Immature natural killer cell (primary cell): ENCODE data around the gene JADE2. TPM values are rescaled to one million over a fixed set of nuclear protein-coding genes. Genes with fewer than 3 reads are reported as not detected.
"Not testable (repeated sequence)": the region's sequence is repeated elsewhere in the genome, so short reads cannot be mapped to it uniquely, and the experiment has no call there.

Experiments
- DNase-seq, 3 donors: peaks; one replicate each; pipeline ENCODE4 v3.0.0; 2022; ENCODE audit warnings: mixed read lengths in 1 of 3
- H3K27ac Mint-ChIP-seq, 6 donors: one replicate each; pipeline ENCODE4 v1.8.0; 2020; ENCODE audit warnings: mixed read lengths in 6 of 6, mild to moderate bottlenecking in 5 of 6, inconsistent platforms in 4 of 6, moderate library complexity in 3 of 6
- H3K27me3 Mint-ChIP-seq, 3 donors: one replicate each; pipeline ENCODE4 v1.8.0; 2020 to 2021; ENCODE audit warnings: low read depth in 3 of 3, mild to moderate bottlenecking in 3 of 3, mixed read lengths in 3 of 3, moderate library complexity in 3 of 3, inconsistent platforms in 1 of 3
- H3K36me3 Mint-ChIP-seq, 3 donors: one replicate each; pipeline ENCODE4 v1.8.0; 2020; ENCODE audit warnings: mixed read lengths in 3 of 3, inconsistent platforms in 2 of 3, mild to moderate bottlenecking in 2 of 3
- H3K4me1 Mint-ChIP-seq, 2 donors: one replicate each; pipeline ENCODE4 v1.8.0; 2020; ENCODE audit warnings: inconsistent platforms in 2 of 2, mild to moderate bottlenecking in 2 of 2, mixed read lengths in 2 of 2, moderate library complexity in 1 of 2
- H3K4me3 Mint-ChIP-seq, 5 donors: one replicate each; pipeline ENCODE4 v1.8.0; 2020; ENCODE audit warnings: mild to moderate bottlenecking in 5 of 5, mixed read lengths in 5 of 5, inconsistent platforms in 3 of 5, moderate library complexity in 3 of 5
- H3K9me3 Mint-ChIP-seq, 6 donors: one replicate each; pipeline ENCODE4 v1.8.0; 2020; ENCODE audit warnings: mild to moderate bottlenecking in 6 of 6, mixed read lengths in 6 of 6, inconsistent platforms in 4 of 6, moderate library complexity in 3 of 6
- polyA plus RNA-seq, 3 donors: library from polyadenylated mRNA; unstranded; fragments of 300-500 nt; fragmentation: Illumina TruSeq; gene quantifications; one replicate each; pipeline ENCODE4 v1.2.3, GENCODE V29; 2021

The JADE2 gene
- polyA plus RNA-seq, 3 donors from 2014 or later: 10.1 to 48.9 (median 23.0) TPM

DNA sequence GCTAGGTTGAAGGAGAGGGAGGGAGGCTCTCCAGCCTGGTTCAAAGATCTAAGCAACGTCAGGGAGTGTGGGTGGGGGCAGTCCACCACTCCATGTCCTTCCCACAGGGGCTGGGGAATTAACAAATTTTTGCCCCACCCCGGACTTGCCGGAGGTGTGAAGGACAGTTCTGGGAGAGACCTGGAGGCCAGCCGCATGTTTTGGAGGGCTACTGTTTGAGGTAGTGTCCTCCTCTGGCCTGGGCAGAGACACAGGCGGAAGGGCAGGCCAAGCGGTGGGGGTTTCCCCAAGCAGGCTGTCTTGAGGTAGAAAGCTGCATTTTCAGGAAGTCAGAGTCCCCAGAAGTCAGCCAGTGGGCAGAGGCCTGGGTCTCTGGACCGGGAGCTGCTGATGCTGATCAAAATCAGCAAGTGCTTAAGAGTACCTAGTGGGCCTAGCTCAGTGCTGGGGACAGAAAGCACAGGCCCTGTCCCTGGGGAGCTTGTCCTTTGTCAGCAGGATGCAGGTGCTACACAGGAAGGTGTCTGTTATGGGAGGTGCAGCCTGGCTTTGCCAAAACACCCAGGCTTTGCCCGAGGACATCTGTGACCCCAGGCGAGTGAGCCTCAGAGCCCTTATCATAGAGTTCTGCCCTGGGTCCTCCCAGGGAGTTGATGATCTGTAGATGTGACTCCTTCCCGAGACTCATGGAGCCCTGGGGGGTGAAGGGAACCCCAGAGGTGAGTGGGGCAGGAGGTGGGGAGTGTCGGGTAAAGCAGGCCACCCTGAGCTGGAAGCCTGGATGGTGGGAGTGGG, 18.5 kb downstream of the JADE2 start:
- peaks cover 47 to 50% of the 10 kb centered on the region in 2 donors for H3K4me1 Mint-ChIP-seq
- H3K4me3 Mint-ChIP-seq: peak overlapping the region; percentile 40 to 82 (median 64)
- H3K36me3 Mint-ChIP-seq: peaks cover 0 to 7% (median 6%) of the 10 kb centered on the region in 3 donors
- H3K9me3 Mint-ChIP-seq: no peaks in the 10 kb centered on the region
- H3K27ac Mint-ChIP-seq: peak overlapping the region; percentile 57 to 95 (median 90)
- peaks cover 0 to 3% (median 2%) of the 10 kb centered on the region in 3 donors for H3K27me3 Mint-ChIP-seq
- peak; percentile 24 to 43 (median 38) for DNase-seq

DNA sequence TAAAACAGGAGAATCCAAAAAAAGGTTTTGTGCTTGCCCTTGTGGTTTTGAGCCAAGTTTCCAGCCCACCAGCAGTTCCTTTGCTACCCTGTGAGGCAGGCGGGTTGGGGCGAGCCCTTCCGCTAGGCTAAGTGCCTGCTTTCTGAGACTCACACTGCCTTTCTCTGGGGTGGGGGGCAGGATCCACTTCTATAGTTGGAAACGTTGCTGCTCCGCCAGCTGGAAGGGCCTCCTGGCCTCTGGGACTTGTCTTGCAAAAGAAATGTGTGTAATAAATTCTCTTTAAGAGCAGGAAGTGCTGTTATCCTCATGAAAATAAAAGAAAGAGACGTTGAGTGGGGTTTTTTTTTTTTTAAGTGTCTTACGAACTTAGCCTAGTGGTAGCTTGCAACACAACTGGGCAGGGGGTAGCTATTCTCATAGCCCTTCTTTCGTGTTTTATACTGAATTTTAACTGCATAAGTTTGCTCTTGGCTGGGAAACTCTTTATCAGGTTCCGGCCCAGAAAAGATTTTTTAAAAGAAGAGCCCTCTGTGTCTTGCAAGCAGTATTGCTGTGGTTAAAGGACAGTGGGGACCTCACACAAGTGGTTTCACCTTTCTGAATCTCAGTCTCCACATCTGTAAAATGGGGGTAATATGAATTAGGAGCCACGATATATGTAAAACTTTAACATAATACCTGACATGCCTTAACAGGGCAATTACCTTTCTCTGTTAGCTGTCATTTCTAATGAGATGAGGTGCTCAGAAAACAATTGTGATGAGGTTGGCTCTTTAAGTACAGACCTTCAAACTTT, 19.8 kb downstream of the JADE2 start:
- Mint-ChIP-seq H3K9me3 (no peaks in the 10 kb centered on the region), H3K4me1 (peaks cover 50 to 58% of the 10 kb centered on the region in 2 donors), H3K36me3 (peaks cover 0 to 7% (median 4%) of the 10 kb centered on the region in 3 donors), H3K4me3 (peak overlapping the region; percentile 53 to 82 (median 69)), H3K27ac (peak overlapping the region; percentile 57 to 95 (median 90)), H3K27me3 (peaks cover 0 to 3% (median 2%) of the 10 kb centered on the region in 3 donors)
- DNase-seq: peak in 2 of 3 donors; percentile 28 to 40

- DNase-seq: no peak
- Mint-ChIP-seq H3K4me1 (peaks cover 57 to 75% of the 10 kb centered on the region in 2 donors), H3K36me3 (peaks cover 4 to 6% (median 4%) of the 10 kb centered on the region in 3 donors), H3K4me3 (no peak overlapping the region), H3K27me3 (peaks cover 0 to 3% (median 0%) of the 10 kb centered on the region in 3 donors), H3K27ac (peak overlapping the region; percentile 12 to 55 (median 39)), H3K9me3 (no peaks in the 10 kb centered on the region)
Measured at GRCh38 chr5:134547066-134547465, 21.6 kb downstream of the JADE2 start.

GRCh38 chr5:134547579-134547978, 22.1 kb downstream of the JADE2 start:
- no peak for DNase-seq
- H3K4me3 Mint-ChIP-seq: no peak overlapping the region
- no peaks in the 10 kb centered on the region for H3K9me3 Mint-ChIP-seq
- peaks cover 56 to 79% of the 10 kb centered on the region in 2 donors for H3K4me1 Mint-ChIP-seq
- peaks cover 0 to 3% (median 0%) of the 10 kb centered on the region in 3 donors for H3K27me3 Mint-ChIP-seq
- H3K36me3 Mint-ChIP-seq: peaks cover 4 to 6% (median 4%) of the 10 kb centered on the region in 3 donors
- peak overlapping the region in 2 of 6 donors; percentile 40 for H3K27ac Mint-ChIP-seq

GRCh38 chr5:134547999-134548658, 22.7 kb downstream of the JADE2 start:
- no peak for DNase-seq
- no peaks in the 10 kb centered on the region for H3K9me3 Mint-ChIP-seq
- H3K4me3 Mint-ChIP-seq: no peak overlapping the region
- H3K27ac Mint-ChIP-seq: peak overlapping the region in 1 of 6 donors; percentile 40
- H3K27me3 Mint-ChIP-seq: peaks cover 0 to 3% (median 0%) of the 10 kb centered on the region in 3 donors
- peaks cover 56 to 79% of the 10 kb centered on the region in 2 donors for H3K4me1 Mint-ChIP-seq
- peaks cover 4 to 6% (median 4%) of the 10 kb centered on the region in 3 donors for H3K36me3 Mint-ChIP-seq

GRCh38 chr5:134549714-134550113, 24.2 kb downstream of the JADE2 start:
- Mint-ChIP-seq H3K4me3 (no peak overlapping the region), H3K4me1 (peaks cover 51 to 75% of the 10 kb centered on the region in 2 donors), H3K36me3 (peaks cover 4 to 13% (median 4%) of the 10 kb centered on the region in 3 donors), H3K27ac (peak overlapping the region in 4 of 6 donors; percentile 12 to 73 (median 44)), H3K9me3 (no peaks in the 10 kb centered on the region), H3K27me3 (peaks cover 0 to 3% (median 0%) of the 10 kb centered on the region in 3 donors)
- DNase-seq: no peak

GRCh38 chr5:134550271-134551214, 25.1 kb downstream of the JADE2 start:
- Mint-ChIP-seq H3K27ac (peak overlapping the region in 5 of 6 donors; percentile 30 to 84 (median 57)), H3K4me3 (no peak overlapping the region), H3K36me3 (peaks cover 4 to 13% (median 4%) of the 10 kb centered on the region in 3 donors), H3K27me3 (peaks cover 0 to 4% (median 3%) of the 10 kb centered on the region in 3 donors), H3K9me3 (no peaks in the 10 kb centered on the region), H3K4me1 (peaks cover 51 to 75% of the 10 kb centered on the region in 2 donors)
- no peak for DNase-seq

DNA sequence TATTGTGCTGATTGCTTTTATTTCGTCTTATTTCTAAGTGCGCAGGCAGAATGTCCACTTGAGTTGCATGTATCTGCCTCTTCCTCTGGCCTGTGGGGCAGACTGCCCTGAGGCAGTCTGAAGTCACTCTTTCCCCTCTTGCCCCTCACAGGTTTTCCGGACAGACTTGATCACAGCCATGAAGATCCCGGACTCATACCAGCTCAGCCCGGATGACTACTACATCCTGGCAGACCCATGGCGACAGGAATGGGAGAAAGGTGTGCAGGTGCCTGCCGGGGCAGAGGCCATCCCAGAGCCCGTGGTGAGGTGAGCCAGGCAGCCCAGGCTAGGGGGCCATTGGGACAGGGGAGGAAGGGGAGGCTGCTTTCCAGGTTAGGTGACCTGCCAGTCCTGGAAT, 26.4 kb downstream of the JADE2 start:
- H3K27me3 Mint-ChIP-seq: peaks cover 2 to 4% (median 3%) of the 10 kb centered on the region in 3 donors
- H3K4me3 Mint-ChIP-seq: no peak overlapping the region
- peaks cover 54 to 79% of the 10 kb centered on the region in 2 donors for H3K4me1 Mint-ChIP-seq
- peak overlapping the region in 5 of 6 donors; percentile 9 to 78 (median 74) for H3K27ac Mint-ChIP-seq
- peaks cover 4 to 19% (median 8%) of the 10 kb centered on the region in 3 donors for H3K36me3 Mint-ChIP-seq
- DNase-seq: no peak
- H3K9me3 Mint-ChIP-seq: no peaks in the 10 kb centered on the region

DNA sequence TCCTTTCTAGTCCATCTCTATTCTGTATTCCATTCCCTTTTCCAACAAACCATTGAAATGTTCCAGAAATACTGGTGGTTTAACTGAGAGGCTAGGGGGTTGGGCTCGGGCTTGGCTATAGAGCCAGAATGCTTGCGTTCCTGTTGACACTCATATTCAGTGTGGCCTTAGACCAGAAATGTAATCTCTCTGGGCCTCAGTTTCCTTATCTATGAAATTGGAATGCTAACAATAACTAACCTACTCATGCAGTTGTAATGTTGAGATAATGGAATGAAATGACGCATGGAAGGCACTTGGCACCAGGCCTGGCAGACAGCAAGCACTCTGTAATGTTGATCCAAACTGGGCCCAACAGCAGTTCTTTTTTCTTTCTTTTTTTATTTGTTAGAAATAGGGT, 26.8 kb downstream of the JADE2 start:
- no peaks in the 10 kb centered on the region for H3K9me3 Mint-ChIP-seq
- peaks cover 4 to 20% (median 9%) of the 10 kb centered on the region in 3 donors for H3K36me3 Mint-ChIP-seq
- no peak overlapping the region for H3K27ac Mint-ChIP-seq
- H3K4me1 Mint-ChIP-seq: peaks cover 52 to 78% of the 10 kb centered on the region in 2 donors
- no peak overlapping the region for H3K4me3 Mint-ChIP-seq
- DNase-seq: no peak
- peaks cover 3 to 4% (median 3%) of the 10 kb centered on the region in 3 donors for H3K27me3 Mint-ChIP-seq

GRCh38 chr5:134552716-134553115, 27.2 kb downstream of the JADE2 start:
- DNase-seq, H3K27me3 Mint-ChIP-seq, H3K4me3 Mint-ChIP-seq, H3K9me3 Mint-ChIP-seq: not testable (repeated sequence)
- Mint-ChIP-seq H3K27ac (peak overlapping the region in 3 of 6 donors; percentile 17 to 40 (median 19)), H3K4me1 (peaks cover 50 to 74% of the 10 kb centered on the region in 2 donors), H3K36me3 (peaks cover 4 to 20% (median 9%) of the 10 kb centered on the region in 3 donors)

DNA sequence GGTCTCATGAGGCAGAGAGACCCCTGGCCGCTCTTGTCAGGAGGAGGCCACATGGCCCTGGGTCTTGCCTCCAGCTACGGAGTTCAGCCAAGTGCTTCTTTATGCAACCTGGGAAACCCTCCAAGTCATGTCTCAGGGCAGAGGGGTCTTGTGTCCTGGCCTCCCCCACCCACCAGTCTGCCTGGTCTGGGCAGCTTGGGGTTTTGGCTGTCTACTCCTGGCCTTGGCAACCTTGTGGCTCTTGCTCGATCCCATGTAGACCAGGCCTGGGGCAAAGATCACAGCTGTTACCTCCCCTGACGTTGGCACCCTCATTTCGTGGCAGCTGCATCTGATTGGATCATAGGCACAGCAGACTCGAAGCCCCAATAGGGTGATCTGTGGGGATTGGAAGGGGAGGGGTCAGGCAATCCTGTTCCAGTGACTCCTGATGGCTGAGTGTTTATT, 28.4 kb downstream of the JADE2 start:
- no peak overlapping the region for H3K4me3 Mint-ChIP-seq
- H3K27me3 Mint-ChIP-seq: peaks cover 3 to 4% (median 4%) of the 10 kb centered on the region in 3 donors
- H3K36me3 Mint-ChIP-seq: peaks cover 4 to 20% (median 9%) of the 10 kb centered on the region in 3 donors
- peaks cover 51 to 66% of the 10 kb centered on the region in 2 donors for H3K4me1 Mint-ChIP-seq
- DNase-seq: no peak
- H3K27ac Mint-ChIP-seq: peak overlapping the region; percentile 79 to 95 (median 92)
- H3K9me3 Mint-ChIP-seq: no peaks in the 10 kb centered on the region
